Liver (tissue), 9 donors: ENCODE results near the gene UBFD1. TPM values are rescaled to one million over a fixed set of nuclear protein-coding genes. Genes with fewer than 3 reads are reported as not detected.

Experiments used
- DNase-seq: peaks from one replicate; pipeline ENCODE4 v3.0.0-alpha.2; 2017; ENCODE audit warnings: low spot score
- H3K27ac ChIP-seq, 2 donors: one replicate each; pipeline ENCODE4 v1.7.0; 2013; ENCODE audit warnings: inconsistent platforms in 2 of 2, low read length in 2 of 2, control low read depth in 1 of 2, low read depth in 1 of 2, mild to moderate bottlenecking in 1 of 2
- H3K27me3 ChIP-seq, 4 donors: one replicate each; pipeline versions ENCODE4 v1.6.1 to v1.7.0; 2013; ENCODE audit warnings: low read length in 3 of 4, inconsistent platforms in 1 of 4, mild to moderate bottlenecking in 1 of 4, moderate library complexity in 1 of 4; ENCODE audit not compliant: control insufficient read depth in 4 of 4, insufficient read depth in 4 of 4
- H3K36me3 ChIP-seq, 4 donors: one replicate each; pipeline versions ENCODE4 v1.6.1 to v1.7.0; 2013; ENCODE audit warnings: low read length in 3 of 4, mild to moderate bottlenecking in 3 of 4, low read depth in 1 of 4, moderate library complexity in 1 of 4; ENCODE audit not compliant: control insufficient read depth in 4 of 4, insufficient read depth in 3 of 4
- H3K4me1 ChIP-seq, 4 donors: one replicate each; pipeline versions ENCODE4 v1.6.1 to v1.7.0; 2013; ENCODE audit warnings: low read length in 3 of 4, mild to moderate bottlenecking in 3 of 4, moderate library complexity in 1 of 4; ENCODE audit not compliant: control insufficient read depth in 4 of 4, insufficient read depth in 4 of 4
- H3K4me3 ChIP-seq, 3 donors: one replicate each; pipeline versions ENCODE4 v1.6.1 to v1.7.0; 2013; ENCODE audit warnings: low read length in 3 of 3, control low read depth in 1 of 3, low read depth in 1 of 3, mild to moderate bottlenecking in 1 of 3
- H3K9ac ChIP-seq, 2 donors: one replicate each; pipeline ENCODE4 v1.7.0; 2013; ENCODE audit warnings: low read length in 2 of 2, mild to moderate bottlenecking in 2 of 2, moderate library complexity in 2 of 2, control low read depth in 1 of 2, low read depth in 1 of 2
- H3K9me3 ChIP-seq, 4 donors: one replicate each; pipeline versions ENCODE4 v1.6.1 to v1.7.0; 2013; ENCODE audit warnings: low read length in 3 of 4; ENCODE audit not compliant: control insufficient read depth in 4 of 4
- CTCF ChIP-seq: fragments of 150-350 bp; IDR thresholded peaks from 2 replicates; pipeline ENCODE4 v1.5.1; 2017; ENCODE audit warnings: improper control_type of control experiment, low read depth, low read length; ENCODE audit not compliant: missing input control
- EGR1 ChIP-seq, 2 donors: IDR thresholded peaks; 2 replicates each; pipeline ENCODE4 v1.6.1; 2016 to 2018; ENCODE audit warnings: antibody characterized with exemption in 2 of 2, low read depth in 2 of 2
- FOXA1 ChIP-seq: IDR thresholded peaks from 2 replicates; pipeline ENCODE4 v1.6.1; 2016; ENCODE audit warnings: antibody characterized with exemption
- FOXA2 ChIP-seq: IDR thresholded peaks from 2 replicates; pipeline ENCODE4 v1.6.1; 2016; ENCODE audit warnings: antibody characterized with exemption
- HNF4A ChIP-seq, 2 donors: conservative IDR thresholded peaks; 2 replicates each; pipeline ENCODE4 v1.6.1; 2016; ENCODE audit warnings: antibody characterized with exemption in 2 of 2, mild to moderate bottlenecking in 2 of 2
- HNF4G ChIP-seq: IDR thresholded peaks from 2 replicates; pipeline ENCODE4 v1.6.1; 2016; ENCODE audit warnings: antibody characterized with exemption
- MAX ChIP-seq: IDR thresholded peaks from 2 replicates; pipeline ENCODE4 v1.6.1; 2016; ENCODE audit warnings: antibody characterized with exemption
- SP1 ChIP-seq: IDR thresholded peaks from 2 replicates; pipeline ENCODE4 v1.6.1; 2018; ENCODE audit warnings: antibody characterized with exemption, mild to moderate bottlenecking
- TAF1 ChIP-seq: conservative IDR thresholded peaks from 2 replicates; pipeline ENCODE4 v1.6.1; 2016; ENCODE audit warnings: antibody characterized with exemption, mild to moderate bottlenecking
- YY1 ChIP-seq: IDR thresholded peaks from 2 replicates; pipeline ENCODE4 v1.6.1; 2016; ENCODE audit warnings: antibody characterized with exemption, mild to moderate bottlenecking
- WGBS: extraction: QIAGEN DNeasy Blood & Tissue Kit; methylation state at CpG from one replicate; pipeline ENCODE4 v1.1.7; 2013; 5-methylcytosine and 5-hydroxymethylcytosine counted together
- polyA plus RNA-seq, 2 donors: library from polyadenylated mRNA; stranded (reverse) in 1 of 2; unstranded in 1 of 2; fragments of 200-250 nt in 1 of 2; fragments of >200 nt in 1 of 2; fragmentation: Nextera tagmentation in 1 of 2; extraction: Ambion mirVana in 1 of 2; gene quantifications; one replicate each; pipeline versions ENCODE4 v1.2.1 to v1.2.3, GENCODE V29; 2013 to 2015
- total RNA-seq, 2 donors: library from RNA; depleted of rRNA; stranded (reverse); fragments of >200 nt; gene quantifications; one replicate each; pipeline ENCODE4 v1.2.3, GENCODE V29; 2014
- TF ChIP-seq, protein P1 (sequence below): IDR thresholded peaks from 2 replicates; pipeline ENCODE4 v1.6.1; 2016; ENCODE audit warnings: antibody characterized with exemption
- donor health status: healthy.
- donor health status: healthy.
- donor health status: healthy.
- donor health status: healthy.
- donor health status: healthy.

The UBFD1 gene
- total and polyA plus RNA-seq, 4 donors = 9.2 to 42.4 (median 25.6) TPM

- WGBS = 87% methylated on average over 6 of the region's 6 CpGs
- Histone ChIP-seq H3K36me3 (peaks cover 18 to 78% (median 63%) of the 10 kb centered on the region in 4 donors), H3K4me3 (no peak overlapping the region), H3K27me3 (no peaks in the 10 kb centered on the region), H3K4me1 (peaks cover 2 to 15% (median 13%) of the 10 kb centered on the region in 4 donors), H3K9ac (no peak overlapping the region), H3K27ac (no peak overlapping the region), H3K9me3 (no peaks in the 10 kb centered on the region)
- TF ChIP-seq FOXA1 = no peak
- DNase-seq = no peak
Measured at GRCh38 chr16:23563186-23563585, 5.7 kb downstream of the UBFD1 start.

DNA sequence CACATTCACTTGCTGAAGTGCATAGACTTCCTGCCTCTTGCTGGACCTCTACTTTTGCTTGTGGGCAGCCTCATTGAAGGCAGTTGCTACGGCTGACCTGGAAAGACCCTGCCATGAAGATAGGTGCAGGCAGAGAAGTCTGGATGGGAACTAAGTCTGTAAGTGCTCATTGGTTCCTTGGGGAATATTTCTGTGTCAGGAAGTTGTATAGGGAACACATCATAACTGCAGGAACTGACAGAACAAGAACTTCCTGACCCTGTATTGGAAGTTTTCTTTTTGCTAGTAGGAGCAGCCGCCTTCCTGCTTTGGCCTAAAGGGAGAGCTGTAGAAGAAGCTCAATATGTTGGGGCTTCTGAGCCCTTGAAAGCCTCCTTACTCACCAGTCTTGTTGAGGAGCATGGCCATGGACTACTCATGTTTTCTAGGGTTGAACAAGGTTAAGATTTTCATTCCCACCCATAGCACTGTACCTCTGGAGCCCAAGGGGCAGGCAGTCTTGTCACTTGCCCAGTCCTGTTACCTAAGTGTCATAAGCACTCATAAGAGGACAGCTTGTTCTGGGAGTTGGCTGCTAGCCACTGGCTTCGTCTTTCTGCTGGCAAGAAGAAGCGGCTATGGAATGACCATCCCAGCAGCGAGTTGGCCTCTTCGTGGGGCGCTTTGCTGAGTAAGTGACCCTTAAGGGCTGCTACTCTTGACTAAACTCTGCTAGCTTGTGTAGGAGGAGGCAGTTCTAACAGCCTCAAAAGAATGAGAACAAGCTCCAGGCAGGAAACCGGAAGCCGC lies 7.2 kb downstream of the UBFD1 start:
- H3K27me3 ChIP-seq = no peaks in the 10 kb centered on the region
- WGBS = 86% methylated on average over 9 of the region's 9 CpGs
- H3K9me3 ChIP-seq = no peaks in the 10 kb centered on the region
- no peak overlapping the region for H3K27ac ChIP-seq
- TF ChIP-seq SP1 = no peak
- TF ChIP-seq, protein P1, sequence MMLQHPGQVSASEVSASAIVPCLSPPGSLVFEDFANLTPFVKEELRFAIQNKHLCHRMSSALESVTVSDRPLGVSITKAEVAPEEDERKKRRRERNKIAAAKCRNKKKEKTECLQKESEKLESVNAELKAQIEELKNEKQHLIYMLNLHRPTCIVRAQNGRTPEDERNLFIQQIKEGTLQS = no peak
- no peak for TF ChIP-seq YY1
- TF ChIP-seq EGR1 (IDR thresholded peaks at IDR 0.05; ENCODE audit: low read depth in 2 of 2) = no peak
- TF ChIP-seq CTCF = no peak
- no peak for TF ChIP-seq MAX
- no peak for TF ChIP-seq FOXA2
- TF ChIP-seq FOXA1 = no peak
- no peak for TF ChIP-seq TAF1
- TF ChIP-seq HNF4G = no peak
- no peak for TF ChIP-seq HNF4A (conservative IDR thresholded peaks at IDR 0.05)
- H3K4me3 ChIP-seq = no peak overlapping the region
- no peak for DNase-seq
- H3K9ac ChIP-seq = no peak overlapping the region
- H3K36me3 ChIP-seq = peaks cover 21 to 79% (median 69%) of the 10 kb centered on the region in 4 donors
- H3K4me1 ChIP-seq = peaks cover 0 to 2% (median 0%) of the 10 kb centered on the region in 4 donors

- 96% methylated on average over 8 of the region's 8 CpGs for WGBS
- H3K9me3 ChIP-seq = no peaks in the 10 kb centered on the region
- no peak for DNase-seq
- no peak overlapping the region for H3K27ac ChIP-seq
- no peak overlapping the region for H3K9ac ChIP-seq
- peaks cover 18 to 88% (median 71%) of the 10 kb centered on the region in 4 donors for H3K36me3 ChIP-seq
- no peaks in the 10 kb centered on the region for H3K27me3 ChIP-seq
- no peak overlapping the region for H3K4me3 ChIP-seq
- H3K4me1 ChIP-seq = no peaks in the 10 kb centered on the region
- TF ChIP-seq YY1 = no peak
- no peak for TF ChIP-seq FOXA2
Measured at GRCh38 chr16:23566724-23567123, 9.2 kb downstream of the UBFD1 start.
